GM13977 (cell line): Measurements from ENCODE around the gene UMAD1.

Source experiments
- DNase-seq: peaks from one replicate; pipeline ENCODE4 v3.0.0; 2012; ENCODE audit warnings: low spot score
- in situ Hi-C: fragments of 300-500 bp; cut with MboI; formaldehyde crosslinking; loops from one replicate; pipeline ENCODE4 v1.12.0; 2022; ENCODE audit warnings: low sequenced_read_pairs, low pct_unique_long_range_greater_than_20kb, mixed read lengths, inconsistent platforms; ENCODE audit not compliant: unreplicated experiment
- TF ChIP-seq, protein P1 (sequence below): IDR thresholded peaks from 2 replicates; pipeline ENCODE4 v1.5.1; 2012; ENCODE audit warnings: mild to moderate bottlenecking, control low read depth; ENCODE audit not compliant: insufficient read depth; ENCODE audit errors: extremely low read depth, missing control alignments

The UMAD1 gene

DNA sequence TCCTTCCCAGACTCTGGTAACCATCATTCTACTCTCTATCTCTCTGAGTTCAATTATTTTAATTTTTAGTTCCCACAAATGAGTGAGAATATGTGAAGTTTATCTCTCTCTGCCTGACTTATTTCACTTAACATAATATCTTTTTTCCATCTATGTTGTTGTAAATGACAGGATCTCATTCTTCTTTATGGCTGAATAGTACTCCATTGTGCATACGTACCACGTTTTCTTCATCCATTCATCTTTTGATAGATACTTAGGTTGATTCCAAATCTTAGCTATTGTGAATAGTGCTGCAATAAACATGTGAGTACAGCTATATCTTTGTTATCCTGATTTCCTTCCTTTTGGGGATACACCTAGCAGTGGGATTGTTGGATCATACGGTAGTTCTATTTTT lies 54.0 kb downstream of the UMAD1 start:
- TF ChIP-seq, protein P1, sequence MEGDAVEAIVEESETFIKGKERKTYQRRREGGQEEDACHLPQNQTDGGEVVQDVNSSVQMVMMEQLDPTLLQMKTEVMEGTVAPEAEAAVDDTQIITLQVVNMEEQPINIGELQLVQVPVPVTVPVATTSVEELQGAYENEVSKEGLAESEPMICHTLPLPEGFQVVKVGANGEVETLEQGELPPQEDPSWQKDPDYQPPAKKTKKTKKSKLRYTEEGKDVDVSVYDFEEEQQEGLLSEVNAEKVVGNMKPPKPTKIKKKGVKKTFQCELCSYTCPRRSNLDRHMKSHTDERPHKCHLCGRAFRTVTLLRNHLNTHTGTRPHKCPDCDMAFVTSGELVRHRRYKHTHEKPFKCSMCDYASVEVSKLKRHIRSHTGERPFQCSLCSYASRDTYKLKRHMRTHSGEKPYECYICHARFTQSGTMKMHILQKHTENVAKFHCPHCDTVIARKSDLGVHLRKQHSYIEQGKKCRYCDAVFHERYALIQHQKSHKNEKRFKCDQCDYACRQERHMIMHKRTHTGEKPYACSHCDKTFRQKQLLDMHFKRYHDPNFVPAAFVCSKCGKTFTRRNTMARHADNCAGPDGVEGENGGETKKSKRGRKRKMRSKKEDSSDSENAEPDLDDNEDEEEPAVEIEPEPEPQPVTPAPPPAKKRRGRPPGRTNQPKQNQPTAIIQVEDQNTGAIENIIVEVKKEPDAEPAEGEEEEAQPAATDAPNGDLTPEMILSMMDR, result no peak
- in situ Hi-C loops, result no loop called here
- DNase-seq, result no peak

DNA sequence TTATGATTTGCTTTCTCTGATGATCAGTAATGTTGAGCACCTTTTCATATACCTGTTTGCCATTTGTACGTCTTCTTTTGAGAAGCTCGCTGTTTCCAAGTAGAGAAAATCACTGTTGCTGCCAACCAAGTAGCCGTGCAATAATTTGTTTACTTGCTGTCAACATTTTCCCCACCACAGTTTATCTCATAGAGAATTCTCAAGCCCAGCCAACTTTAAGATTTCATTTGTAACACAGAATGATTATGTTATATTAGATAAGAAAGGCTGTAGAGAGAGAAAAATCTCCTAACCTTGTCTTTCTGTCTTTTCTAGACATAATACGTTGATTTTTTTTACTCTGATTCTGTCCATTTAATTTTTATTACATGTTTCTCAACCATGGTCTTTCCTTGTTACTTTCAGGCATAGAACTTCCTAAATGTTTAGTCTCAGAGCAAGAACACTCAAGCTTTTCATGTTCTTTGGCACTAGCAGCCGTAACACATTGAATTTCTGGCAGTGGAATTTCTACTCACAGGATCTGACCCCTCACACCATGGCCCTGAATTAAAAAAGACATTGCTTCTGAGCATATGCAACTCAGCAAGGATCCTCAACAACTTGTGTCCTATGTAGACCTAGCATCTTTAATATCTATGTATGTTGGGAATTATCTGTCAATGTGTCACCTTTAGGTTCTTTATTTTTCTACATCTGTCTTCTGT lies 54.7 kb downstream of the UMAD1 start:
- TF ChIP-seq, protein P1, result no peak
- DNase-seq, result no peak
- in situ Hi-C loops, result no loop called here

DNA sequence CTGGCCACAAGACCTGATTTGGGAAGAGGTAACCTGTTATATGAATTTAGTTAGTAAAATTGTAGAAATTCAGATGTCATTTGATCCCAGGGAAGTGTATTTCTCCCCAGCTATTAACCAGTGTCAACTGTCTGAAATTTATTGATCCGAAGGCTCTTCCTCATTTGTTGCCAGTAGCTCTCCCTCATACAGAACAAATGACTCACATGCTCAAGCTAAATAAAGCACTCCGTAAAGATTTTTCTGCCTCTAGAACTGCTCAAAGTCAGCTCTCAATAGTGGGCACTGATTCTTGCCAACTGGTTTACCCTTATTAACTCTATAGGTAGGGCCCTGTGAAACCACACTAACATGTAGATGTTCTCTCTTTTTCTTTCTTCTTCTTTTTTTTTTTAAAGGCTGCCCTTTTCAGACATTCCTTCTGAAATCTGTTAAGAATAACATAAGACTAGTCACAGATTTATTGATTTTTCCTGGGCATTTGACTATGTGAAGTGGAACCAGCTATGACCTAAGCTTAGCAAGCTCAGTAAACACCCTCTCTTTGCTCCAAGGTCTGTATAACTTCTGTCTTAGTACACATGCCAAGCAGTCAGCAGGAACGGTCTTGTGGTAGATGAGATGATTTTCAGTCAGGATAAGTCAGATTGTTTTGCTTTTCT lies 56.0 kb downstream of the UMAD1 start:
- TF ChIP-seq, protein P1, result no peak
- no peak for DNase-seq
- in situ Hi-C loops, result no loop called here

DNA sequence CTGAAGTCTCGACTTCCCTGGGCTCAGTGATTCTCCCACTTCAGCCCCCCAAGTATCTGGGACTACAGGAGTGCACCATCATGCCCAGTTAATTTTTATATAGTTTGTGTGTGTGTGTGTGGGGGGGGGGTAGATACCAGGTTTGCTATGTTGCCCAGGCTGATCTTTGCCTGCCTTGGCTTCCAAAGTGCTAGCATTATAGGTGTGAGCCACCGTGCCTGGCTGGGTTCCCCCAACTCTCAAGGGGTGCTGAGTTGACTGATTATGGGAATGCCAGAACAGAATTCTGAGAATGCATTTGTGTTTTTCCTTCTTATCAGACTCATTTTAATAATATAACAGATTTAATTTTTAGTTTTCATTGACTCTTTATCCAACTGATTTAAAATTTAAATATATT lies 58.4 kb downstream of the UMAD1 start:
- in situ Hi-C loops, result no loop called here
- TF ChIP-seq, protein P1, result no peak
- DNase-seq, result no peak

DNA sequence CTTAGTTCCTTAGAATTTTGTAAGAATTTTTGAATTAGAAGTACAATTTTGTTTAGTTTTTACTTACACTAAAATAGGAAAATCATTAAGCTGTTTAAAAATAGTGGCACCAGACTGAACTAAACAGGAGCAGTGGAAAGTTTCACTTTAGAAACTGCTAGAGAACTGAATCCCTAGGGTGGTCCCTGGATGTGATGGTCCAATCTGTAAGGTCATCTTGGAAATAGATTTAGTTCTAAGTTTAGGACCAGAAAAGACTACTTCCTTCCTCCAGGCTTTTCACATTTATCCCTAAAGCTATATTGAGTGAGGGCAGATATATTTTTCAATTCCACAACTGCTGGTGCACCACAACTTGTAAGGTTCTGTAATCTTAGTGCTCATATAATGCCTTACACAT lies 58.8 kb downstream of the UMAD1 start:
- in situ Hi-C loops, result no loop called here
- TF ChIP-seq, protein P1, result no peak
- no peak for DNase-seq

DNA sequence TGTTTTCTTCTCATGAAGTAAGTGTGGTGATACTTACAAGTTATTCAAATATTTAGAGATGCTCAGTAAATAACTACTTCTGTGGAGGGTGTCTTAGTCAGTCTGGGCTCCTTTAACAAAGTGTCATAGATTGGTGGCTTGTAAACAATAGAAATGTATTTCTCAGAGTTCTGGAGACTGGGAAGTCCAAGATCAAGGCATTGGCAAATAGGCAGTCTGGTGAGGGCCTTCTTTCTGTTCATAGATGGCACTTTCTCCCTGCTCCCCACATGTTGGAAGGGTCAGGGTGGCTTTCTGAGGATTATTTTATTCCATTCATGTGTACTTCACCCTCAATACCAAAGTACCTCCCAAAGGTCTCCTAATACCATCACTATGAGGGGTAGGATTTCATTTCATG lies 59.4 kb downstream of the UMAD1 start:
- in situ Hi-C loops, result no loop called here
- no peak for DNase-seq
- TF ChIP-seq, protein P1, result no peak

DNA sequence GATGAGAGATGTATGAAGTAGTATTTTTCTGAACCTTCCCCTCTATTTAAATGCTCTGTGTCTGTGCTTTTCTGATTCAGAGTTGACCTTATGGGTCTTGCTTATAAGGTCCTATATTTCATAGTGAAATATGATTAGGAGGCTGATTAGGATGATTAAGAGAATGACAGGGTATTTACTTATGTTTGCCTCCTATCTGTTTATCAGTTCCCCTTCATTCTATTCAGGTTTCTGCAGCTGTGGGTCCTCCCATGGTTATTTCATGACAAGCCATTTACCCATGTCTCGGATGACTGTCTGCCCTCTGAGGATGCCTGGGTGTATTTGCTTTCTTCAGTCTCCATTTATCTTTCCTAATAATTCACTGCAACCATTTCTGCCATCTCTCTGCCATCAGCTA lies 61.0 kb downstream of the UMAD1 start:
- TF ChIP-seq, protein P1, result no peak
- DNase-seq, result no peak
- in situ Hi-C loops, result no loop called here
